Mucosa of rectum (tissue), 2 donors: Measurements from ENCODE around the gene RAPGEF5.

Source experiments
- H3K27ac ChIP-seq, 2 donors: one replicate each; pipeline ENCODE4 v1.7.0; 2013; ENCODE audit warnings: inconsistent platforms in 2 of 2, low read depth in 2 of 2, low read length in 2 of 2
- H3K27me3 ChIP-seq, 2 donors: one replicate each; pipeline ENCODE4 v1.7.0; 2013; ENCODE audit warnings: low read length in 2 of 2; ENCODE audit not compliant: control insufficient read depth in 2 of 2, insufficient read depth in 2 of 2
- H3K36me3 ChIP-seq, 2 donors: one replicate each; pipeline ENCODE4 v1.7.0; 2013; ENCODE audit warnings: low read length in 2 of 2; ENCODE audit not compliant: control insufficient read depth in 2 of 2, insufficient read depth in 2 of 2
- H3K4me1 ChIP-seq, 2 donors: one replicate each; pipeline ENCODE4 v1.7.0; 2013; ENCODE audit warnings: low read length in 2 of 2, mild to moderate bottlenecking in 1 of 2; ENCODE audit not compliant: control insufficient read depth in 2 of 2, insufficient read depth in 2 of 2
- H3K4me3 ChIP-seq, 2 donors: one replicate each; pipeline ENCODE4 v1.7.0; 2013; ENCODE audit warnings: low read length in 2 of 2
- H3K9ac ChIP-seq, 2 donors: one replicate each; pipeline ENCODE4 v1.7.0; 2013; ENCODE audit warnings: low read length in 2 of 2, low read depth in 1 of 2, mild to moderate bottlenecking in 1 of 2
- H3K9me3 ChIP-seq, 2 donors: one replicate each; pipeline ENCODE4 v1.7.0; 2013; ENCODE audit warnings: low read length in 2 of 2; ENCODE audit not compliant: control insufficient read depth in 2 of 2
- donor health status: healthy.
- donor health status: Normal muscosa, but diverticular disease.

The RAPGEF5 gene

GRCh38 chr7:22395222-22395621 is 38.3 kb upstream of the RAPGEF5 start:
- Histone ChIP-seq H3K4me3 (no peak overlapping the region), H3K36me3 (no peaks in the 10 kb centered on the region), H3K27me3 (no peaks in the 10 kb centered on the region), H3K4me1 (no peaks in the 10 kb centered on the region), H3K9me3 (no peaks in the 10 kb centered on the region), H3K27ac (no peak overlapping the region), H3K9ac (no peak overlapping the region)

- Histone ChIP-seq H3K9ac (no peak overlapping the region), H3K4me1 (no peaks in the 10 kb centered on the region), H3K27me3 (no peaks in the 10 kb centered on the region), H3K36me3 (no peaks in the 10 kb centered on the region), H3K27ac (no peak overlapping the region), H3K9me3 (no peaks in the 10 kb centered on the region), H3K4me3 (no peak overlapping the region)
Observed at GRCh38 chr7:22394739-22395138, 37.8 kb upstream of the RAPGEF5 start.

- H3K4me1 ChIP-seq: no peaks in the 10 kb centered on the region
- no peaks in the 10 kb centered on the region for H3K27me3 ChIP-seq
- H3K27ac ChIP-seq: no peak overlapping the region
- H3K4me3 ChIP-seq: no peak overlapping the region
- H3K9me3 ChIP-seq: no peaks in the 10 kb centered on the region
- no peaks in the 10 kb centered on the region for H3K36me3 ChIP-seq
- no peak overlapping the region for H3K9ac ChIP-seq
Observed at GRCh38 chr7:22393913-22394729, 37.2 kb upstream of the RAPGEF5 start.

GRCh38 chr7:22390516-22390915 is 33.6 kb upstream of the RAPGEF5 start:
- no peak overlapping the region for H3K4me3 ChIP-seq
- no peaks in the 10 kb centered on the region for H3K9me3 ChIP-seq
- no peak overlapping the region for H3K9ac ChIP-seq
- no peaks in the 10 kb centered on the region for H3K36me3 ChIP-seq
- H3K4me1 ChIP-seq: no peaks in the 10 kb centered on the region
- H3K27me3 ChIP-seq: no peaks in the 10 kb centered on the region
- no peak overlapping the region for H3K27ac ChIP-seq

- no peak overlapping the region for H3K27ac ChIP-seq
- H3K36me3 ChIP-seq: no peaks in the 10 kb centered on the region
Observed at GRCh38 chr7:22389892-22390291, 32.9 kb upstream of the RAPGEF5 start.

GRCh38 chr7:22387583-22387982 is 30.6 kb upstream of the RAPGEF5 start:
- Histone ChIP-seq H3K27me3 (no peaks in the 10 kb centered on the region), H3K9ac (no peak overlapping the region), H3K4me1 (no peaks in the 10 kb centered on the region), H3K36me3 (no peaks in the 10 kb centered on the region), H3K4me3 (no peak overlapping the region), H3K27ac (no peak overlapping the region), H3K9me3 (no peaks in the 10 kb centered on the region)

More at GRCh38 chr7:22389892-22390291, 32.9 kb upstream of the RAPGEF5 start:
- H3K9me3 ChIP-seq: no peaks in the 10 kb centered on the region
- H3K4me1 ChIP-seq: no peaks in the 10 kb centered on the region
- no peaks in the 10 kb centered on the region for H3K27me3 ChIP-seq
- no peak overlapping the region for H3K4me3 ChIP-seq
- H3K9ac ChIP-seq: no peak overlapping the region

- Histone ChIP-seq H3K9ac (no peak overlapping the region), H3K27me3 (no peaks in the 10 kb centered on the region), H3K4me1 (no peaks in the 10 kb centered on the region), H3K9me3 (no peaks in the 10 kb centered on the region), H3K27ac (no peak overlapping the region), H3K4me3 (no peak overlapping the region), H3K36me3 (no peaks in the 10 kb centered on the region)
Observed at GRCh38 chr7:22386865-22387264, 29.9 kb upstream of the RAPGEF5 start.

- H3K36me3 ChIP-seq: no peaks in the 10 kb centered on the region
- H3K4me3 ChIP-seq: no peak overlapping the region
- no peaks in the 10 kb centered on the region for H3K9me3 ChIP-seq
- no peaks in the 10 kb centered on the region for H3K27me3 ChIP-seq
- H3K27ac ChIP-seq: no peak overlapping the region
- no peaks in the 10 kb centered on the region for H3K4me1 ChIP-seq
- no peak overlapping the region for H3K9ac ChIP-seq
Observed at GRCh38 chr7:22386206-22386858, 29.4 kb upstream of the RAPGEF5 start.

GRCh38 chr7:22385326-22385725 is 28.4 kb upstream of the RAPGEF5 start:
- no peak overlapping the region for H3K9ac ChIP-seq
- no peaks in the 10 kb centered on the region for H3K27me3 ChIP-seq
- no peak overlapping the region for H3K27ac ChIP-seq
- no peak overlapping the region for H3K4me3 ChIP-seq
- no peaks in the 10 kb centered on the region for H3K36me3 ChIP-seq
- H3K4me1 ChIP-seq: no peaks in the 10 kb centered on the region
- H3K9me3 ChIP-seq: no peaks in the 10 kb centered on the region

GRCh38 chr7:22380333-22380732 is 23.4 kb upstream of the RAPGEF5 start:
- no peak overlapping the region for H3K4me3 ChIP-seq
- no peaks in the 10 kb centered on the region for H3K4me1 ChIP-seq
- no peaks in the 10 kb centered on the region for H3K36me3 ChIP-seq
- H3K27me3 ChIP-seq: no peaks in the 10 kb centered on the region
- no peaks in the 10 kb centered on the region for H3K9me3 ChIP-seq
- no peak overlapping the region for H3K27ac ChIP-seq
- H3K9ac ChIP-seq: no peak overlapping the region
